ENCODE results near the gene PPP1R12B. TPM values are rescaled to one million over a fixed set of nuclear protein-coding genes. Genes with fewer than 3 reads are reported as not detected.

PPP1R12B gene, protein sequence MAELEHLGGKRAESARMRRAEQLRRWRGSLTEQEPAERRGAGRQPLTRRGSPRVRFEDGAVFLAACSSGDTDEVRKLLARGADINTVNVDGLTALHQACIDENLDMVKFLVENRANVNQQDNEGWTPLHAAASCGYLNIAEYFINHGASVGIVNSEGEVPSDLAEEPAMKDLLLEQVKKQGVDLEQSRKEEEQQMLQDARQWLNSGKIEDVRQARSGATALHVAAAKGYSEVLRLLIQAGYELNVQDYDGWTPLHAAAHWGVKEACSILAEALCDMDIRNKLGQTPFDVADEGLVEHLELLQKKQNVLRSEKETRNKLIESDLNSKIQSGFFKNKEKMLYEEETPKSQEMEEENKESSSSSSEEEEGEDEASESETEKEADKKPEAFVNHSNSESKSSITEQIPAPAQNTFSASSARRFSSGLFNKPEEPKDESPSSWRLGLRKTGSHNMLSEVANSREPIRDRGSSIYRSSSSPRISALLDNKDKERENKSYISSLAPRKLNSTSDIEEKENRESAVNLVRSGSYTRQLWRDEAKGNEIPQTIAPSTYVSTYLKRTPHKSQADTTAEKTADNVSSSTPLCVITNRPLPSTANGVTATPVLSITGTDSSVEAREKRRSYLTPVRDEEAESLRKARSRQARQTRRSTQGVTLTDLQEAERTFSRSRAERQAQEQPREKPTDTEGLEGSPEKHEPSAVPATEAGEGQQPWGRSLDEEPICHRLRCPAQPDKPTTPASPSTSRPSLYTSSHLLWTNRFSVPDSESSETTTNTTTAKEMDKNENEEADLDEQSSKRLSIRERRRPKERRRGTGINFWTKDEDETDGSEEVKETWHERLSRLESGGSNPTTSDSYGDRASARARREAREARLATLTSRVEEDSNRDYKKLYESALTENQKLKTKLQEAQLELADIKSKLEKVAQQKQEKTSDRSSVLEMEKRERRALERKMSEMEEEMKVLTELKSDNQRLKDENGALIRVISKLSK
- total RNA-seq = 1,000 to 10,000 TPM in 2 of 4 donors, 100 to 1,000 TPM in 2; 747 to 1,375 (median 979) TPM

DNA sequence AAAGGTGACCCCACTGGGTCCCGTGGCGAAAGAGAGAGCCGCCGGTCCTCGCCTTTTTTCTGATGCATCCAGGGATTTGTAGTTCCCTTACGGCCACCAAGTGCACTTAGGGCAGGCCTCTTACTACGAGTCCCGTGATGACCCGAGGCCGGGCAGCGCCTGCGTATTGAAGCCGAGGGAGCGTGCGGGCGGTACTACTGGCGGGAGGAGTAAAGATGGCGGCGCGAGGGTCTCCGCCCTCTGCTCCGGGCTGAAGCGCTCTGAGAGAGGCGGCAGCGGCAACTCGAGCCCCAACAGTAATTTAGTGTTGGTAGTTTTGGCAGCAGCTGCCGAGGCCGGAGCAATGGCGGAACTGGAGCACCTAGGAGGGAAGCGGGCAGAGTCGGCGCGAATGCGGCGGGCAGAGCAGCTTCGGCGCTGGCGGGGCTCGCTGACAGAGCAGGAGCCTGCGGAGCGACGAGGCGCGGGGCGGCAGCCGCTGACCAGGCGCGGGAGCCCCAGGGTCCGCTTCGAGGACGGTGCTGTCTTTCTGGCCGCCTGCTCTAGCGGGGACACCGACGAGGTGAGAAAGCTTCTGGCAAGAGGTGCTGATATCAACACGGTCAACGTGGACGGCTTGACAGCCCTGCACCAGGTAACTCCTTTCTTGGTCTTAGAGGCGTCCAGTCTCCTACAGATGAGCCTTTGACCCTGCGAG lies at the start of gene PPP1R12B:
Gene PPP1R12B, plus strand, starts transcription at position 191 of the 697 bp plus-strand sequence. Its CDS starts 153 bp downstream, at position 344.
- no peaks in the 10 kb centered on the region for H3K9me3 ChIP-seq
- ATAC-seq = peak; percentile 99
- no peaks in the 10 kb centered on the region for H3K27me3 ChIP-seq
- H3K36me3 ChIP-seq = no peaks in the 10 kb centered on the region
- TF ChIP-seq POLR2AphosphoS5 (IDR thresholded peaks at IDR 0.05) (peak; percentile 75), EP300 (IDR thresholded peaks at IDR 0.05) (no peak), POLR2A (IDR thresholded peaks at IDR 0.05) (peak; percentile 50 to 56)
- TF ChIP-seq, protein P1, sequence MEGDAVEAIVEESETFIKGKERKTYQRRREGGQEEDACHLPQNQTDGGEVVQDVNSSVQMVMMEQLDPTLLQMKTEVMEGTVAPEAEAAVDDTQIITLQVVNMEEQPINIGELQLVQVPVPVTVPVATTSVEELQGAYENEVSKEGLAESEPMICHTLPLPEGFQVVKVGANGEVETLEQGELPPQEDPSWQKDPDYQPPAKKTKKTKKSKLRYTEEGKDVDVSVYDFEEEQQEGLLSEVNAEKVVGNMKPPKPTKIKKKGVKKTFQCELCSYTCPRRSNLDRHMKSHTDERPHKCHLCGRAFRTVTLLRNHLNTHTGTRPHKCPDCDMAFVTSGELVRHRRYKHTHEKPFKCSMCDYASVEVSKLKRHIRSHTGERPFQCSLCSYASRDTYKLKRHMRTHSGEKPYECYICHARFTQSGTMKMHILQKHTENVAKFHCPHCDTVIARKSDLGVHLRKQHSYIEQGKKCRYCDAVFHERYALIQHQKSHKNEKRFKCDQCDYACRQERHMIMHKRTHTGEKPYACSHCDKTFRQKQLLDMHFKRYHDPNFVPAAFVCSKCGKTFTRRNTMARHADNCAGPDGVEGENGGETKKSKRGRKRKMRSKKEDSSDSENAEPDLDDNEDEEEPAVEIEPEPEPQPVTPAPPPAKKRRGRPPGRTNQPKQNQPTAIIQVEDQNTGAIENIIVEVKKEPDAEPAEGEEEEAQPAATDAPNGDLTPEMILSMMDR (IDR thresholded peaks at IDR 0.05) = peak in 1 of 4 experiments; percentile 18
- WGBS, 2 donors (ENCODE audit: low coverage in 1 of 2) = 0% methylated on average over 14 to 16 of the region's 60 CpGs
- peak within 1 kb of the TSS; percentile 37 to 97 (median 89) for H3K27ac ChIP-seq
- H3K4me1 ChIP-seq = peaks cover 0 to 47% (median 7%) of the 10 kb centered on the region in 3 donors
- peak within 1 kb of the TSS; percentile 56 to 95 for H3K4me3 ChIP-seq

GRCh38 chr1:202302166-202302565 lies 46.3 kb upstream of the PPP1R12B start:
- WGBS, 2 donors (ENCODE audit: low coverage in 1 of 2) = 94% methylated on average over 9 of the region's 9 CpGs
- no peak for ATAC-seq
- H3K4me3 ChIP-seq = no peak overlapping the region
- peaks cover 9% of the 10 kb centered on the region for H3K27me3 ChIP-seq
- H3K36me3 ChIP-seq = no peaks in the 10 kb centered on the region
- H3K4me1 ChIP-seq = no peaks in the 10 kb centered on the region
- H3K27ac ChIP-seq = no peak overlapping the region
- no peak for TF ChIP-seq EP300 (IDR thresholded peaks at IDR 0.05)
- TF ChIP-seq, protein P1 (IDR thresholded peaks at IDR 0.05) = no peak
- TF ChIP-seq POLR2A (IDR thresholded peaks at IDR 0.05) = no peak
- no peak for TF ChIP-seq POLR2AphosphoS5 (IDR thresholded peaks at IDR 0.05)
- no peaks in the 10 kb centered on the region for H3K9me3 ChIP-seq

GRCh38 chr1:202304375-202304774 lies 44.1 kb upstream of the PPP1R12B start:
- H3K4me3 ChIP-seq = no peak overlapping the region
- peaks cover 16% of the 10 kb centered on the region for H3K27me3 ChIP-seq
- H3K27ac ChIP-seq = no peak overlapping the region
- TF ChIP-seq POLR2A (IDR thresholded peaks at IDR 0.05) (no peak), EP300 (IDR thresholded peaks at IDR 0.05) (no peak), POLR2AphosphoS5 (IDR thresholded peaks at IDR 0.05) (no peak)
- TF ChIP-seq, protein P1 (IDR thresholded peaks at IDR 0.05) = no peak
- no peak for ATAC-seq
- H3K9me3 ChIP-seq = no peaks in the 10 kb centered on the region
- 55 to 59% methylated on average over 3 to 7 of the region's 9 CpGs for WGBS, 2 donors (ENCODE audit: low coverage in 1 of 2)
- no peaks in the 10 kb centered on the region for H3K4me1 ChIP-seq
- H3K36me3 ChIP-seq = no peaks in the 10 kb centered on the region

DNA sequence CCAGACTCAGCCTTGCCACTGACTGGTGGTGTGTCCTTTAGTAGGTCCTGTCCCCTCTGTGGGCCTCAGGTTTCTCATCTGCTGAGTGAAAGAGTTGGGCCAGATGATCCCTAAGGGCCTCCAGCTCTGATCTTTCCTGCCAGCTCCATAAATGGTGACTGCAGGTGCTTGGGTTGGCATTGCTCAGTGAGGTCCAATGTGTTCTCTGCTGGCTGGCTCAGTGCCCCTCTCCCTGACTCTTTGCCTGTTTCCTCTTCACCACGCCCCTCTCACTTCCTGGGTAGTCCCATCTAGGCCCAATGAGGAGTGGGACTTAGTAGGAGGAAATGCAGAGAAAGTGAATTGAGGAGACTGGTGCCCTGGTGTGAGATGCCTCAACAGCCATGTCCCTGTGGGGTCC lies 43.3 kb upstream of the PPP1R12B start:
- H3K4me1 ChIP-seq = no peaks in the 10 kb centered on the region
- no peaks in the 10 kb centered on the region for H3K36me3 ChIP-seq
- H3K4me3 ChIP-seq = no peak overlapping the region
- H3K27ac ChIP-seq = no peak overlapping the region
- no peak for TF ChIP-seq EP300 (IDR thresholded peaks at IDR 0.05)
- no peak for TF ChIP-seq POLR2AphosphoS5 (IDR thresholded peaks at IDR 0.05)
- no peak for TF ChIP-seq POLR2A (IDR thresholded peaks at IDR 0.05)
- TF ChIP-seq, protein P1 (IDR thresholded peaks at IDR 0.05) = no peak
- no peak for ATAC-seq
- WGBS, 2 donors (ENCODE audit: low coverage in 1 of 2) = no CpG with 5 or more reads among the region's 1 CpG
- H3K9me3 ChIP-seq = no peaks in the 10 kb centered on the region
- peaks cover 16% of the 10 kb centered on the region for H3K27me3 ChIP-seq

Measured in gastroesophageal sphincter (tissue), 4 donors.